ENCODE data around the gene TAOK3.

The TAOK3 gene

GRCh38 chr12:118183155-118183554, 189.6 kb downstream of the TAOK3 start:
- TF ChIP-seq, protein P1, sequence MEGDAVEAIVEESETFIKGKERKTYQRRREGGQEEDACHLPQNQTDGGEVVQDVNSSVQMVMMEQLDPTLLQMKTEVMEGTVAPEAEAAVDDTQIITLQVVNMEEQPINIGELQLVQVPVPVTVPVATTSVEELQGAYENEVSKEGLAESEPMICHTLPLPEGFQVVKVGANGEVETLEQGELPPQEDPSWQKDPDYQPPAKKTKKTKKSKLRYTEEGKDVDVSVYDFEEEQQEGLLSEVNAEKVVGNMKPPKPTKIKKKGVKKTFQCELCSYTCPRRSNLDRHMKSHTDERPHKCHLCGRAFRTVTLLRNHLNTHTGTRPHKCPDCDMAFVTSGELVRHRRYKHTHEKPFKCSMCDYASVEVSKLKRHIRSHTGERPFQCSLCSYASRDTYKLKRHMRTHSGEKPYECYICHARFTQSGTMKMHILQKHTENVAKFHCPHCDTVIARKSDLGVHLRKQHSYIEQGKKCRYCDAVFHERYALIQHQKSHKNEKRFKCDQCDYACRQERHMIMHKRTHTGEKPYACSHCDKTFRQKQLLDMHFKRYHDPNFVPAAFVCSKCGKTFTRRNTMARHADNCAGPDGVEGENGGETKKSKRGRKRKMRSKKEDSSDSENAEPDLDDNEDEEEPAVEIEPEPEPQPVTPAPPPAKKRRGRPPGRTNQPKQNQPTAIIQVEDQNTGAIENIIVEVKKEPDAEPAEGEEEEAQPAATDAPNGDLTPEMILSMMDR (IDR thresholded peaks at IDR 0.05; ENCODE audit: borderline replicate concordance, insufficient read depth, low read depth, low read length), result no peak
- no peak overlapping the region for H3K4me3 ChIP-seq (ENCODE audit: low read depth, low read length)

DNA sequence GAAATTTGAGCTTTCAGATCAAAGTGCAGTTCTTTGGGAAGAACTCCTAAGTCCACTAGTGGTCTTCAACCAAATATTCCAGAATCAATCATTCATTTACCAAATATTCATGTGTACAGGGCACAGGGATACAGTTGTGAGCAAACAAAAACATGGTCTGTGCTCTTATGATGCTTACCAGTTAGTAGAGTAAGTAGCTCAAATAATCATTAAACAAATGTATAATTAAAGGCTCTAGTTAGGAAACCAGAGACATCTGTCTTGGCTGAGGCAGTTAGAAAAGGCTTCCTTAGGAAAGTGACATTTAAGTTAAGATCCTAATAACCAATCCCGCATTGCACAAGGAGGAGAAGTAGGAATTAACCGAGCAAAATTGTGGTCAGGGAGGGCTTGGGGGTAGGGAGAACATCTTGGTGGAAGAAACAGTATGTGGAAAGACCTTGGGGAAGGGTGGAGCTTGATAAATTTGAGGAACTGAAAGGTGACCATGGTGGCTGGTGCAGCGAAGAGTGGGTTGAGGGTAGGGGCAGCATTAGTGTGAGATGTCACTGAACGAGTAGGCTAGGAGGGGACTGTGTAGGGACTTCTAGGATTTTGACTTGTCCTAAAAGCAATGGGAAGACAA, 196.8 kb downstream of the TAOK3 start:
- no peak overlapping the region for H3K4me3 ChIP-seq (ENCODE audit: low read depth, low read length)
- TF ChIP-seq, protein P1 (IDR thresholded peaks at IDR 0.05; ENCODE audit: borderline replicate concordance, insufficient read depth, low read depth, low read length), result no peak

DNA sequence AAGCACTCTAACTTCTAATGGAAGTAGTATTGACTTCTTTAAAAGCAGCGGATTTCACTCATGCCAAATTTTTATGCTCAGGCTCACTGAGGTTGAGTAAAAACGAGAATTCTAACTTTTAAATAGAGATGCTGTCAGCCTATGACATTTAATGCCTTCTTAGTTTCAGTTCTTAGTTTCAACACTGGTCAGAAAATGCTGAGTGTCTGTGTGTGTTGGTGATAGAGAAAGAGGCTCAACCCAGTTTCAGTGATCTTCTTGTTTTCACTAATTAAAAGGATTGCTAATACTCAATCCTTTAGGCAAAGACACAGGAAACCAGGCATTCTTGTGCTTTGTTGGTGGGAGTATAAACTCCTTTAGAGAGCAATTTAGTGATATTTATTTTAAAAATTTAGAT, 205.8 kb downstream of the TAOK3 start:
- TF ChIP-seq, protein P1 (IDR thresholded peaks at IDR 0.05; ENCODE audit: borderline replicate concordance, insufficient read depth, low read depth, low read length), result no peak
- H3K4me3 ChIP-seq (ENCODE audit: low read depth, low read length), result no peak overlapping the region

GRCh38 chr12:118164798-118165486, 207.8 kb downstream of the TAOK3 start:
- H3K4me3 ChIP-seq (ENCODE audit: low read depth, low read length), result no peak overlapping the region
- TF ChIP-seq, protein P1 (IDR thresholded peaks at IDR 0.05; ENCODE audit: borderline replicate concordance, insufficient read depth, low read depth, low read length), result peak; percentile 38; the same call in 1 of the 2 replicates

- TF ChIP-seq, protein P1 (IDR thresholded peaks at IDR 0.05; ENCODE audit: borderline replicate concordance, insufficient read depth, low read depth, low read length), result no peak
- no peak overlapping the region for H3K4me3 ChIP-seq (ENCODE audit: low read depth, low read length)
Measured at GRCh38 chr12:118160536-118160935, 212.2 kb downstream of the TAOK3 start.

DNA sequence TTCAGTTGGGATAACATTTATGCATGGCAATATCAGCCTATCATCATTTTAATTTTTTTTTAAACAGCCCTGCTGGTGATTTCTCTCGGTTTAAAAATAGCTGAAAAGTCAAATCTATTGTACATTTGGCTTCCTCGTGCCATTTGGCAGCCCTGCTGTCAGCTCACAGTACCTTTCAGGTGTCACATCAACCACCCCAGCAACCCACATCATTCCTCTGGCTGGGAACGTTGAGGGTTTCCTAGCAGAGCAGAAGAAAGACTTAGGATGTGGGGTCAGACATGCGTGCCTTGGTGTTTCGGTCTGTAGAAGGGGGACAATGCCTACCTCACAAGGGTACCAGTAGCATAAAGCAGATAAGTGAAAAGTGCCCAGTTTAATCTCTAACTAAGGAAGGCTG, 221.0 kb downstream of the TAOK3 start:
- TF ChIP-seq, protein P1 (IDR thresholded peaks at IDR 0.05; ENCODE audit: borderline replicate concordance, insufficient read depth, low read depth, low read length), result no peak
- H3K4me3 ChIP-seq (ENCODE audit: low read depth, low read length), result no peak overlapping the region

DNA sequence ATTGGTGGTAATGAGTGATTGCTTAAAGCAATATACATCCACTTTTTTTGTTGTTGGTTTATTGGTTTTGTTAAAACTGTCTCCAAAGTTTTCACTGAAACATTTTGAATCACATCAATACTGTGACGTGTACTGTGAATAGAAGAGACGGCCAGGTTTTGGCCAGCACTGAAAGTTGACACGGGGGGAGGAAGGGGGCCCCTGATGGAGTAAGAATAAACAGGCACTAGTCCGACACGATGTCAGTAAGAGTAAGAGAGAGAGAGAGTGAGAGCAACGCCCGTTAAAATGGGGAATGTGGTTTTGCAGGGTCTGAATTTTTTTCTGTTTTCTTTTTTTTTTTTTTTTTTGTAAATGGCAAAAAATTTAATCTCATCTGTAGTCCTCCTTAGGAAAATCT, 222.1 kb downstream of the TAOK3 start:
- TF ChIP-seq, protein P1 (IDR thresholded peaks at IDR 0.05; ENCODE audit: borderline replicate concordance, insufficient read depth, low read depth, low read length), result no peak
- no peak overlapping the region for H3K4me3 ChIP-seq (ENCODE audit: low read depth, low read length)

Data from GM12875 (cell line).